ENCODE measurements around the gene FGFRL1.

The FGFRL1 gene

DNA sequence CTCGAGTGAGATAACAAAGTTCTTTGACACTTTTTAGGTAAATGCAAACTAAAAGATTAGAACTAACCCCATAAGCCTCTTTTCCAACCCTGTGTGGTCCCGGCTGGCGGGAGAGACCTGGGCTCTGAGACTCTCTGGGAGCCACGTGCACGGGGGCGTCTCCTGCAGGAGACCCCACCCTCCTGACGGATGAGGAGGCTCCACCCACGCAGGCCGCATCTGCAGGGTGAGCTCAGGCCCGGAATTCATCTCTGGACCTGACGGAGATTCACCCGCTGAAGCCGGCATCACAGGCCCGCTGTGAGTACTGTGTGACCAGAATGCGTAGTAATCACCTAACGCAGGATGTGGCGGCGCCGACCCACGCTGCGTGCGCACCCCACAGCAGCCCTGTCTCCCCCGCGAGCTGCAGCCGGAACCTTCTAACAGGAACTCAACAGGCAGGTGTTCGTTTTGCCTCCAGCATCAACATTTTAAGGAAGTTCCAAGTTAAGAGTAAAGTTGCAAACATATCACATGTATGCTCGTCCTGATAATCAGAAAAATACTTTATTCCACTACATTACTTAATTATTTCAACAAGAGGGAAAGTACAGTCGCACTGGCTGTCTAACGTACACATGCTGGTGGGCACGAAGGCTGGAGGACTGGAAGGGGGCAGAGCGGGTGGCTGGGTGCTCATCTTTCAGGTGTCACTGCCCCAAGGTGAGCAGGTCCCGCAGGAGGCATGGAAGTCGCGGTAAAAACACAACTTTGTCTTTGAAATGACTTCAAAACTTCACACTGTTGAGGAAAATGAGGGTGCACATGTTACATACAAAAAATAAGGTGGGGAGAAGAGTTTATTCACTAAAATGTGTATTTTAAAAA lies 44.5 kb downstream of the FGFRL1 start:
- DNase-seq = no peak

GRCh38 chr4:1056671-1057402 lies 45.4 kb downstream of the FGFRL1 start:
- DNase-seq = no peak

- no peak for DNase-seq
Observed at GRCh38 chr4:1057403-1057745, 45.9 kb downstream of the FGFRL1 start.

DNA sequence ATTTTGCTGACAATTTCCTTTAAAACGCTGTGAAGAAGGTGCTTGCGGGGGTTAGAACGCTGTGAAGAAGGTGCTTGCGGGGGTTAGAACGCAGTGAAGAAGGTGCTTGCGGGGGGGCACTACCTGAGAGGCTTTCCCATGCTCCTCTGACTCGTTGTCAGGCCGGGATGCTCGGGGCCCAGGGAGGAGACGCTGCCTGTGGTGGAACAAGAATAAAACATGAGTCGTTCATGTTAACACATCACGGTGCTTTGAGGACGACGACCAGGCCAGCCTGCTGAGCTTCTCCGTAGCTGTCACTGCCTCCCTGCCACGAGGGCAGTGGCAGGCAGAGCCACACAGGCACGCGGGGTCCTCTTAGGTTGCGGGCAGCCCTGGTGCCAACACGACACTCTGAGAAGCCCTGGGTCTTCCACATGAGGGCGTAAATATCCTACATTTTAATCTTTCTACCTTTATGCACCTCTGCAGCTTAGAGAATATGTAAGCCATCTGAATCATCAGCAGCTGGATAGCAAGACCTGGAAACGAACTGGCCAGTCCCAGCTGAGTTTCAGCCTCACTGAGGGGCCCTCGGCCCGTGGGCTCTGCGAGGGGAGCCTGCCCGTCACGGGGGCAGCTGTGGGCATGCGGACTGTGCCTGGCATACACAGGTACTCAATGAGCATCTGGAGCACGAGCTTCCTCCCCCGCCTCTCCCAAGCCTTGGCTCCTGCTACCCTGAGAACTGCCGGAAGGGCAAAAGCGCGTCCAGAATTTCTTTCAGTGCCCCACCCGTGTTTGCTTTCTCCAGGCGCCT lies 47.0 kb downstream of the FGFRL1 start:
- DNase-seq = no peak

- no peak for DNase-seq
Observed at GRCh38 chr4:1058997-1059665, 47.7 kb downstream of the FGFRL1 start.

DNA sequence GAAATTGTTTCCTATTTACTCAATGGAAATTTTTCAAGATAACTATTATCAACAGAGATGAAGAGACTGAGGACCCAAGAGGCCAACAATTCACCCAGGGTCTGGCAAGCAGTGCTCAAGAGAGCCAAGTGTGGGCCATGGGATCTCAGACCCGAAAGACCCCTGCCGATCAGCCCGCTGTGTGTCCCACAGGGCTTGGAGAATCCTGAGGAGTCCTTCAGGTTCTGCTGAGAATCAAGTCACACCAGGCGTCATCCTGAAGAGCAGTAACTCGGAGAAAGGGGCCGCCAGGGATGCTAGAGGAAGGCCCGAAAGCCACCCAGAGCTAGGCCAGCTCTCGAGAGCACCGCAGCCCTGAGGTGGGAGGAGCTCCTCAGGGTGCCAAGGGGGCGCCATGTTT lies 48.7 kb downstream of the FGFRL1 start:
- no peak for DNase-seq

DNA sequence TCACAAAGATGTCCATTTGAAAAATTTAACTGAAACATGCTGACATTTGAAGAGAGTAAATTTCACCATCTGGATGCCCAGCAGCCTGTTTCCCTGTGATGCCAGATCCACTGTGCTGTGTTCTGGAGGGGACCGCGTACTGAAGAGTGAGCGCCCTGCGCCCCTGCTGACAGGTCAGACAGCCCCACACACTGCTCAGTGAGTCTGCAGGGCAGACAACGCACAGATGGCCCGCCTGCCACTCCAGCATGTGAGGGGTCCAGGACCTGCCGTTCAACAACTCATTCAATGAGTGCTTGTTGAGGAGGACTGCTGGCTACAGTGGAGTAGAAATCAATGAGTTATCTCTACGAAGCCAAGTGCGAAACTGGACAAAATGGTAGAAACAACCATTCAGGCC lies 49.2 kb downstream of the FGFRL1 start:
- DNase-seq = no peak

- DNase-seq = no peak
Observed at GRCh38 chr4:1061056-1061700, 49.8 kb downstream of the FGFRL1 start.

DNA sequence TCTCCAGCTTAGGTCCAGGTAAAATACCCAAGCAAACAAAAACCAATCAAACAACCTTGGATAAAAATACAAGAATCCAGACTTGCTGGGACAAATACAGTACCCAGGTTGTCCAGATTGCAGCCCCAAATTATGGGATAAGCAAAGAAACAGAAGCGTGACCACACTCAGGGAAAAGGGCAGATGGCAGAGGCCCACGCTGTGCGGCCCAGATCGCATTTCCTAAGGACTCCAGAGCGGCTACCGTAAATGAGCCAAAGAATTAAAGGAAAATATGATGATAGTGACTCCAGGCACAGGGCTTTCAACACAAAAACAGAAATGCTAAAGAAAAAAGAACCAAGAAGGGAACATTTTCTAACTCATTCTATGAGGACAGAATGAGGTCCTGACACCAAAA lies 50.3 kb downstream of the FGFRL1 start:
- no peak for DNase-seq

- DNase-seq = no peak
Observed at GRCh38 chr4:1062419-1062818, 51.0 kb downstream of the FGFRL1 start.

DNA sequence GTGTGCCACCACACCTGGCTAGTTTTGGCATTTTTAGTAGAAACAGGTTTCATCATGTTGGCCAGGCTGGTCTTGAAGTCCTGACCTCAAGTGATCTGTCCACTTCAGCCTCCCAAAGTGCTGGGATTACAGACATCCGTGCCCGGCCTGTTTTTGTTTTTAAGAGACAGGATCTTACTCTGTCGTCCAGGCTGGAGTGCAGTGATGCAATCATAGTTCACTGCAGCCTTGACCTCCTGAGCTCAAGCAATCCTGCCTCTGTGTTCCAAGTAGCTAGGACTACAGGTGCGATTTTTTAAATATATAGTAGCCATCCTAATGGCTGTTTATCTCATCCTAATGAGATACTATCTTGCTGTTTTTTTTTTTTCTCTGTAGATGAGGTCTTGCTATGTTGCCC lies 54.3 kb downstream of the FGFRL1 start:
- DNase-seq = no peak

DNA sequence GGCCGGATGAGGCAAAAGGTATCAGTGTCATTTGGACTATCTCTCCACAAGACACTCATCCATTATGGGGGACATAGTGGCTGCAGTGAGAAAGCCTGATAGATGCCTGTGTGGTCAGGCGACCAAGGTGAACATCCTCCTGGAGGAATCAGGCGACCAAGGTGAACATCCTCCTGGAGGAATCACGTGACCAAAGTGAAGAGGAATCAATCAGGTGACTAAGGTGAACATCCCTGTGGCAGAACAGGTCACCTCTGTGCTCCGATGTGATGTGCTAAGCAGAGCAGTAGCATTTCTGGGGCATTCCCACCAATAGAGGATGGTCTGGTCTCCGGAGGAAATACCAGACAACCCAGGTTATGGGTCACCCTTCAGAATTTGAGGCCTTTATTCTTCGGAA lies 58.0 kb downstream of the FGFRL1 start:
- no peak for DNase-seq

- peak; percentile 28 to 30 for DNase-seq
Observed at GRCh38 chr4:1072830-1073446, 61.5 kb downstream of the FGFRL1 start.

GRCh38 chr4:1074077-1074476 lies 62.7 kb downstream of the FGFRL1 start:
- DNase-seq = no peak

DNA sequence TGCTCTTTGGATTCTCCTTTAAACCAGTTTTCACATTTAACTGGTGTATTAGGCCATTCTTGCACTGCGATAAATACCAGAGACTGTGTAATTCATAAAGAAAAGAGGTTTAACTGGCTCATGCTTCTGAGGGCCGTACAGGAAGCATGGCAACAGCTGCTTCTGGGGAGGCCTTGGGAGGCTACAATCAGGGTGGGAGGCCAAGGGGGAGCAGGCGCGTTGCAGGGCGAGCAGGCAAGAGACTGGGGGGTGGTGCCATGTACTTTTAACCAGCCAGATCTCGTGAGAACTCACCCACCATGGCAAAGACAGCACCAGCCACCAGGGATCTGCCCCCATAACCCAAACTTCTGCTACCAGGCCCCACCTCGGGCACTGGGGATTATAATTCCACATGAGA lies 63.8 kb downstream of the FGFRL1 start:
- no peak for DNase-seq

DNA sequence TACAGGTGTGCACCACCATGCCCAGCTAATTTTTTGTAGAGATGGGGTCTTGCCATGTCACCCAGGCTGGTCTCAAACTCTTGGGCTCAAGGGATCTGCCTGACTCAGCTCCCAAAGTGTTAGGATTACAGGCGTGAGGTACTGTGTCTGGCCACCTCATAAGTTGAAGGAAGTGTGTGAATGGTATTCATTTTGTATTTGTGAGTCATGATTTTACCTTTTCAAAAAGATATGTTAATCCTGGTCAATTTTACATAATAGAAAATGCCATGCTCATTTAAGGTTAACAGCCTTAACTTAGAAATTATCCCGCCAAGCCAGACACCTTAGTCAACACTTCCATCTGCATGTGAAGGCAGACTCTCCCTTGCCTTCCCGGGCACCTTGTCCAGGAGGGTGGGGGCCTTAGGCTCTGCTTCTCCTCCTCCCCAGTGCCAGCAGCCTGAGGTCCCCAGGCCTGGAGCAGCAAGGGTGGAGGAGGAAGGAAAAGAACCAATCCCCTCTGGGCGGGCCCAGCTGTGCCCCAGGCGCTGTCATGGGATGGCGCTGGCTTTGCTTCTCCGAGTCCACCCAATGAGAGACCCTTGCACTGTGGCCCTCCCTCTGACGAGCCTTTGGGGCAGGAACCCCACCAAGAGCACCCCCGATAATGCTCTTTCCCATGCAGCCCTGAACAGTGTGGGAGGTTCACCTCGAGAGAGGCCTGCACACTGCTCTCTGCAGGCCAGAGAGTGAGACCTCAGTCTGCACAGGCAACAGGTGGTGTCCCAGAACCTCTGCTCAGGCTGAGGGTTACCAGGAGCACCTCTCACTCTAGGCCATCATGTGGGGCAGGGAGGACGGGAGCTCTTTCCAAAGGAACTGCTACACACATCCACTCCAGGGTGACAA lies 64.6 kb downstream of the FGFRL1 start:
- no peak for DNase-seq
